ENCODE data around the gene ZNF827. TPM values are rescaled to one million over a fixed set of nuclear protein-coding genes. Genes with fewer than 3 reads are reported as not detected.
A peak's percentile ranks its signal among the peaks of the same experiment; 100 is the strongest.

ZNF827 gene
- total RNA-seq, 1 donor from 2014 or later = 14.1 TPM

- peak; percentile 87 for DNase-seq (ENCODE audit: low read depth)
- TF ChIP-seq CTCF (conservative IDR thresholded peaks at IDR 0.05; ENCODE audit: low read depth, low read length) = no peak
- no peak overlapping the region for H3K4me3 ChIP-seq (ENCODE audit: low read depth, low read length)
Observed at GRCh38 chr4:145731028-145731427, 207.6 kb downstream of the ZNF827 start.

GRCh38 chr4:145730026-145730425 is 208.6 kb downstream of the ZNF827 start:
- TF ChIP-seq CTCF (conservative IDR thresholded peaks at IDR 0.05; ENCODE audit: low read depth, low read length) = no peak
- no peak for DNase-seq (ENCODE audit: low read depth)
- no peak overlapping the region for H3K4me3 ChIP-seq (ENCODE audit: low read depth, low read length)

- no peak overlapping the region for H3K4me3 ChIP-seq (ENCODE audit: low read depth, low read length)
- DNase-seq (ENCODE audit: low read depth) = no peak
- no peak for TF ChIP-seq CTCF (conservative IDR thresholded peaks at IDR 0.05; ENCODE audit: low read depth, low read length)
Observed at GRCh38 chr4:145723336-145723735, 215.3 kb downstream of the ZNF827 start.

- TF ChIP-seq CTCF (conservative IDR thresholded peaks at IDR 0.05; ENCODE audit: low read depth, low read length) = no peak
- DNase-seq (ENCODE audit: low read depth) = no peak
- H3K4me3 ChIP-seq (ENCODE audit: low read depth, low read length) = no peak overlapping the region
Observed at GRCh38 chr4:145722561-145722960, 216.1 kb downstream of the ZNF827 start.

DNA sequence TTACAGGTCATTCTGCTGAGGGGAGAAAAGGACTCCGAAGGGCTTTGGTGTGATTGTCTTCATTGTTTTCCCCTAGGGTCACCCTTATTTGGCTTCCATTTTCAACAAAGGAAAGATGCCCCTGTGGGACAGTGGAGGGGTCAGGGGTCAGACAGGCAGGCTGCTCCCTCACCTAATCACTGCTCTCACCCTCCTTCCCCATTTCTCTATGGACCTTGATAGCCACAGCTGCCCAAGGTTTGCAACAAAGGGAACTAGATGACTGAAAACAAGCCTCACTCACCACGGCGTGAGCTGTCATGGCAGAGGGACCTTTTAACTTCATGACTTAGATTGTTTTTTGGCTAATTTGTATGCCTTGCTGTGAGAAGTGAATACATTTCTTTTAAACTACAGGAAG is 218.0 kb downstream of the ZNF827 start:
- no peak overlapping the region for H3K4me3 ChIP-seq (ENCODE audit: low read depth, low read length)
- DNase-seq (ENCODE audit: low read depth) = no peak
- TF ChIP-seq CTCF (conservative IDR thresholded peaks at IDR 0.05; ENCODE audit: low read depth, low read length) = no peak

DNA sequence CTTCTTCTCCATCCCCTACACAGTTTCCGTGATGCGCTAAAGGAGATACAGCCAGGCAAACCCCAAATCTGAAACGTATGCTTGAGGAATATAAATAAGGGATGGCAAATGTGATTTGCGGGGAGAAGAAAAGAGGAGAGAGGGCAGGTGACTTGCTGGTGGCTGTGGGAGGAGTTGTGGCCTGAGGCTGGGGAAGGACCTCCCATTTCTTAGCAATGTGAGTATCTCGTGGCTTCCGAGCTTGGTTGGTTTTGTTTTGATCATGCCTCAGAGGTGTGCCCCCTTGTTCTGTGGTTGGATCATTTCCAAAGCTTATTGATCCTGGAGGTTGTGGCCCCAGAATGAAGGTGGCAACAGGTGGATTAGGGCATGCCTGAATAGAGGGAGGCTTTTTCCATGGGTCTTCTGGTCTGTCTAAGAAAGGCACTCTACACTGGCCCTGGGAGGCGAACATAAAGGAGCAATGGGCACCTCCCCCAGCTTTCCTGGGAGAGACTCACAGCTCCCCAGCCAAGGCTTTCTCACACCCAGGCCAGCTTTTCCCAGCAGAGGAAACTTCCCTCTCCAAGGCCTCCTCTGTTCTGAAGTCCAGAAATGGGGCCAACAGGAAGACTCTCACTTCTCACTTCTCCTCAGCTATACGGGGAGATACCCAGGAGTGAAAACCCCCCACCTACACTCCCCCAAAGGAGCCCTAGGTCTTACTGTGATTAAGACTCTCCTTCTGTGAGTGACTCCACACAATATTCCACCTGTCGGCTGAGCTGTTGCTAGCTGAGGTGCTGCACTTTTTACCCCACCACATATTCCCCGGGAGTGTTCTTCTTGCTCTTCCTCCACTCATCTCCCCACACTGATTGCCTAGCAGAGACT is 218.6 kb downstream of the ZNF827 start:
- DNase-seq (ENCODE audit: low read depth) = no peak
- H3K4me3 ChIP-seq (ENCODE audit: low read depth, low read length) = no peak overlapping the region
- TF ChIP-seq CTCF (conservative IDR thresholded peaks at IDR 0.05; ENCODE audit: low read depth, low read length) = no peak

Data from epithelial cell of proximal tubule (primary cell).